A673 (cell line): ENCODE data around the gene GPA33. TPM values are rescaled to one million over a fixed set of nuclear protein-coding genes. Genes with fewer than 3 reads are reported as not detected.

Experiments used
- BruUV-seq: library from RNA; stranded (reverse); fragments of 400-500 nt; replicated peaks from 2 replicates; lab custom pipeline; 2021; lab: Mats Ljungman, UMichigan
- CTCF ChIA-PET: fragments of 300-600 bp; sonication (Branson Sonifier 250); formaldehyde crosslinking; loops from one replicate; lab custom pipeline; 2022; ENCODE audit warnings: antibody characterized with exemption; lab: Charles Lee
- POLR2A ChIA-PET: fragments of 300-600 bp; sonication (Branson Sonifier 250); formaldehyde crosslinking; loops from one replicate; lab custom pipeline; 2022; ENCODE audit warnings: antibody characterized with exemption; ENCODE audit not compliant: low non-redundant PET; lab: Charles Lee
- DNase-seq: peaks from one replicate; pipeline ENCODE4 v3.0.0-alpha.2; 2015; ENCODE audit warnings: low spot score
- H3K27ac ChIP-seq: fragments of 200-600 bp; sonication (generic); 2 replicates; pipeline ENCODE4 v1.5.1; 2016; ENCODE audit warnings: mixed run types, low read depth, mild to moderate bottlenecking, mixed read lengths, antibody characterized with exemption, low read length; ENCODE audit not compliant: poor library complexity, severe bottlenecking
- H3K27me3 ChIP-seq: fragments of 200-600 bp; sonication (generic); replicated peaks from 2 replicates; pipeline ENCODE4 v1.6.1; 2017; ENCODE audit warnings: mixed run types, low read depth, mild to moderate bottlenecking, mixed read lengths, antibody characterized with exemption, low read length; ENCODE audit not compliant: insufficient read depth, poor library complexity
- H3K36me3 ChIP-seq: fragments of 200-600 bp; sonication (generic); 2 replicates; pipeline ENCODE4 v1.6.1; 2016; ENCODE audit warnings: mixed run types, mild to moderate bottlenecking, mixed read lengths, antibody characterized with exemption, low read length; ENCODE audit not compliant: insufficient read depth, poor library complexity, severe bottlenecking
- H3K4me1 ChIP-seq: fragments of 200-600 bp; sonication (generic); 2 replicates; pipeline ENCODE4 v1.6.1; 2017; ENCODE audit warnings: mixed run types, mild to moderate bottlenecking, mixed read lengths, antibody characterized with exemption, low read length; ENCODE audit not compliant: insufficient read depth, poor library complexity, severe bottlenecking
- H3K4me3 ChIP-seq: fragments of 200-600 bp; sonication (generic); 2 replicates; pipeline ENCODE4 v1.5.1; 2016; ENCODE audit warnings: low read depth, mixed run types, mild to moderate bottlenecking, mixed read lengths, low read length; ENCODE audit not compliant: poor library complexity, severe bottlenecking
- H3K9me3 ChIP-seq: fragments of 200-600 bp; sonication (generic); 2 replicates; pipeline ENCODE4 v1.6.1; 2016; ENCODE audit warnings: mixed run types, low read depth, mild to moderate bottlenecking, mixed read lengths, antibody characterized with exemption, low read length; ENCODE audit not compliant: poor library complexity, severe bottlenecking
- CTCF ChIP-seq: fragments of 300-800, 200-600 bp; sonication (generic); conservative IDR thresholded peaks from 2 replicates; pipeline ENCODE4 v1.5.1; 2017; ENCODE audit warnings: low read depth, mild to moderate bottlenecking, antibody characterized with exemption, low read length, moderate library complexity, mixed read lengths
- EZH2 ChIP-seq: fragments of 200-600 bp; sonication (generic); IDR thresholded peaks from 2 replicates; pipeline ENCODE4 v1.6.1; 2017; ENCODE audit warnings: borderline replicate concordance, low read depth, mild to moderate bottlenecking, mixed read lengths, antibody characterized with exemption, low read length; ENCODE audit not compliant: poor library complexity, severe bottlenecking
- intact Hi-C: fragments of 100-400 bp; cut with micrococcal nuclease; formaldehyde crosslinking; loops from one replicate; pipeline ENCODE4 v1.10.0; 2022; ENCODE audit not compliant: unreplicated experiment
- total RNA-seq: library from RNA; stranded (reverse); gene quantifications from 2 replicates; pipeline ENCODE4 v1.2.3, GENCODE V29; 2021

GPA33 gene
- total RNA-seq, 1 experiment from 2014 or later: not detected

DNA sequence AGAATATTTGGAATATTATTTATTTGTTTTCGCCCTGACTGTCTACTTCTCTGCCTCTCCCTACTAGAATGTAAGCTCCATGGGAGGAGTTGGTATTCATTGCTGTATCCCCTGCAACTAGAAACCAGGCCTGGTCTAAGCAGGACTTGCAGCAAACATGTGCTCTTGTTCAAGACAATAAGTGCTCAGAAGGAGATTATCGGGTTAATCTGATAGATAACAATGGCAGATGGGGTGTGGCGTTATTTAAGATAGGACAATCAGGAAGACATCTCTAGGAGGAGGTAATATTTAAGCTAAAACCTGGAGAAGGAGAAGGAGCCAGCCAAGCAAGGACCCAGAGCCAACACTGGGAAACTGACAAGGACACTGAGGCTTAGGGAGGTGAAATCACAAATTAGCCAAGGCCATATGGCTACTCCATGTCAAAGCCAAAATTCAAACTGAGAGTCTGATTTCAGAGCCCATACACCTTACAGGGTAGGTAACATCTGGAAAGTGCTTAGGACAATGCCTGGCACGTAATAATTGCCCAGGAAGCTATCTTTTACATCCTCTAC is 45.2 kb upstream of the GPA33 start:
- Histone ChIP-seq H3K27me3 (no peaks in the 10 kb centered on the region), H3K36me3 (no peaks in the 10 kb centered on the region), H3K4me3 (no peak overlapping the region), H3K27ac (no peak overlapping the region), H3K4me1 (no peaks in the 10 kb centered on the region), H3K9me3 (peaks cover 3% of the 10 kb centered on the region)
- no peak for TF ChIP-seq EZH2
- TF ChIP-seq CTCF: no peak
- CTCF ChIA-PET: no interaction called here
- intact Hi-C loops: no loop called here
- POLR2A ChIA-PET: no interaction called here
- no TSS peak for BruUV-seq
- DNase-seq: no peak

DNA sequence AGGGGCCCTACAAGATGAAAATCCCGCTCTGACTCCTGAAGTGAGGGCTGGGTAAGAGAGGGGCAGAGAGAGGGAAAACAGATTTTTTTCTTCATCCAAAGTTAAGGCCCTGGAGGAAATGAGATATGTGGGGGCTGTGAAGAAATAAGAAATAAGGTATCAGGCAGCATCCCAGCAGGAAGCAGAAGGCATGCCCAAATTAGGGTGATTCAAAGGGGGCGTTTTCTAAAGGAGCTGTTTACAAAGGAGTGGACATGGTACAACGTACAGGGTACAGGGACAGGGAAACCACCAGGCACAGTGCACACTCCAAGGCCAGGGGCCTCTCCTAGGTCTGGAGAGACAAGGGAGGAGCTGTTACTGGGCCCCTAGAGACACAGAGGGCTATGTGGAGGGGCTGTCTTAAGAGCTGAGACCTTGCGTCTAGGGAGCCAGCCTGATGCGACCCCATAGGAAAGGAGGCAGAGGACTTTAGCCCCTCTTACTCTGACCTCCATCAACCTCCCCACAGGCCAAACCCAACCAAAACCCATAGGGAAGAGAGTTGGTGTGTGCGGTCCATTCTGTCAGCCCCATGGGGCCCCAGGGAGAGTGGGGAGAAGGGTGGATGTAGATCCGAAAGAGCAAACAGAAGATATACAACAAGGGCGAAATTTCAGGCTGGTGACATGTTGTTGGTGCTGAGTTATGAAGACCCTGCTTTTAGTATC is 42.3 kb upstream of the GPA33 start:
- no TSS peak for BruUV-seq
- POLR2A ChIA-PET: no interaction called here

DNA sequence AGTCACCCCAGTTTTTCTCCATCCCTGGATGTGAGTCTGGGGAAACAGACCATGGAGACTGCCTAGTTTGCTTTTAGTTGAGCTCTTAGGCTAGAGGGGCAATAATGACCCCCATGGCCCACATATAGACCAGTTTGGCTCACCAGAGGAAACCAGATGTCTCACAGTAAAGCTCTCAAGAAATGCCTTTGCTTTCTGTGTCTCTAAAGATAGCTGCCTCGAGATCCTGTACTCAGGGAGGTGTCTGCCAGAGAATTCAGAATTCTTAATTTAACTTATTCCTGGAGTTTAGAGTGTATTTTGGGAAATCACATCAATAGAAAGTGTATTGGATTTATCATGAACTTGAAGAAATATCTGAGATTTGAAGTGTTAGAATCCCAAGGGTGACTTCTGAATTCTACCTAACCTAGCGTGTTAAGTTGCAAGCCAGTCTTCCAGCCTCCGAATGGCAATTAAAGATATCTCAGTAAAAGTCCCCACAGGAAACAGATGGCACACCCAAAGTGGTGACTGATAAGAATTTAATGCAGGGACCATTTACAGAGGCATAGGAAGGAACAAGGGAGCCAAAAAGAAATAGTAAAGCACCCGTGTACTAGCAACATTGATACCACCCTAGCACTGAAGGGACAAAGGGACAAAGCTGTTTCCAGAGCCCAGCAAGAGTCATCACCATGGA is 40.8 kb upstream of the GPA33 start:
- H3K27me3 ChIP-seq: no peaks in the 10 kb centered on the region
- no peak overlapping the region for H3K27ac ChIP-seq
- peak; percentile 29 for DNase-seq
- ChIA-PET CTCF (no interaction called here), POLR2A (no interaction called here)
- intact Hi-C loops: no loop called here
- H3K9me3 ChIP-seq: no peaks in the 10 kb centered on the region
- no peaks in the 10 kb centered on the region for H3K36me3 ChIP-seq
- no peak overlapping the region for H3K4me3 ChIP-seq
- no peak for TF ChIP-seq EZH2
- TF ChIP-seq CTCF: no peak
- no peaks in the 10 kb centered on the region for H3K4me1 ChIP-seq
- BruUV-seq: no TSS peak

More for the DNA sequence above, 42.3 kb upstream of the GPA33 start:
- no peaks in the 10 kb centered on the region for H3K4me1 ChIP-seq
- intact Hi-C loops: no loop called here
- no peaks in the 10 kb centered on the region for H3K27me3 ChIP-seq
- no peaks in the 10 kb centered on the region for H3K36me3 ChIP-seq
- no peak for TF ChIP-seq EZH2
- no peak for TF ChIP-seq CTCF
- H3K9me3 ChIP-seq: peaks cover 3% of the 10 kb centered on the region
- CTCF ChIA-PET: no interaction called here
- H3K4me3 ChIP-seq: no peak overlapping the region
- DNase-seq: no peak
- no peak overlapping the region for H3K27ac ChIP-seq
